ENCODE data around the gene QKI. TPM values are rescaled to one million over a fixed set of nuclear protein-coding genes. Genes with fewer than 3 reads are reported as not detected.
A peak's percentile ranks its signal among the peaks of the same experiment; 100 is the strongest.
"Not testable (repeated sequence)": the region's sequence is repeated elsewhere in the genome, so short reads cannot be mapped to it uniquely, and the experiment has no call there.

QKI gene
- polyA plus RNA-seq, 1 donor (not counting 4 experiments of a cell fraction or from before 2014, with no cell fraction given): 53.3 TPM

- Histone ChIP-seq H3K9me3 (ENCODE audit: control insufficient read depth, low read depth, low read length) (no peaks in the 10 kb centered on the region), H3K27me3 (ENCODE audit: control insufficient read depth, extremely low read depth, insufficient read depth, low read length) (no peaks in the 10 kb centered on the region), H2AFZ (ENCODE audit: control insufficient read depth, low read length) (no peak overlapping the region), H3K9ac (ENCODE audit: control insufficient read depth, extremely low read depth, insufficient read depth, low read length) (no peak overlapping the region), H3K36me3 (ENCODE audit: control insufficient read depth in 2 of 2, extremely low read depth in 1 of 2, insufficient read depth in 2 of 2, low read length in 2 of 2) (no peaks in the 10 kb centered on the region), H3K4me3 (ENCODE audit: control insufficient read depth in 2 of 3, extremely low read depth in 1 of 3, insufficient read depth in 2 of 3, low read depth in 1 of 3, low read length in 3 of 3) (no peak overlapping the region), H3K27ac (ENCODE audit: control insufficient read depth, insufficient read depth, low read length) (no peak overlapping the region), H3K79me2 (ENCODE audit: control insufficient read depth, insufficient read depth, low read length) (no peaks in the 10 kb centered on the region), H3K4me2 (ENCODE audit: control insufficient read depth, extremely low read depth, insufficient read depth, low read depth, low read length) (no peak overlapping the region), H4K20me1 (ENCODE audit: control insufficient read depth, extremely low read depth, insufficient read depth, low read length) (no peaks in the 10 kb centered on the region), H3K4me1 (ENCODE audit: control insufficient read depth, extremely low read depth, insufficient read depth, low read length) (peaks cover 8% of the 10 kb centered on the region), H3K9me1 (ENCODE audit: control insufficient read depth, extremely low read depth, insufficient read depth, low read length) (no peaks in the 10 kb centered on the region)
- DNase-seq (ENCODE audit: low read depth, low spot score) (no peak), FAIRE-seq (no peak)
- dilution Hi-C loops (cut with MboI; ENCODE audit: extremely low pct_ligation_motif_present, low sequenced_read_pairs): no loop called here
- no peak for TF ChIP-seq CTCF (optimal IDR thresholded peaks at IDR 0.05 in 1 of 3, IDR thresholded peaks at IDR 0.05 in 1 of 3, conservative IDR thresholded peaks at IDR 0.05 in 1 of 3; ENCODE audit: extremely low read depth in 1 of 3, insufficient read depth in 2 of 3, low read length in 3 of 3)
- no peak for TF ChIP-seq EZH2 (IDR thresholded peaks at IDR 0.05; ENCODE audit: low read length)
These were observed 33.3 kb upstream of the QKI start for GRCh38 chr6:163381118-163381756.

- DNase-seq (ENCODE audit: low read depth, low spot score); H3K36me3 ChIP-seq (ENCODE audit: control insufficient read depth in 2 of 2, extremely low read depth in 1 of 2, insufficient read depth in 2 of 2, low read length in 2 of 2); H3K9ac ChIP-seq (ENCODE audit: control insufficient read depth, extremely low read depth, insufficient read depth, low read length); H3K9me1 ChIP-seq (ENCODE audit: control insufficient read depth, extremely low read depth, insufficient read depth, low read length); H3K9me3 ChIP-seq (ENCODE audit: control insufficient read depth, low read depth, low read length); dilution Hi-C loops (cut with MboI; ENCODE audit: extremely low pct_ligation_motif_present, low sequenced_read_pairs); H2AFZ ChIP-seq (ENCODE audit: control insufficient read depth, low read length); H3K79me2 ChIP-seq (ENCODE audit: control insufficient read depth, insufficient read depth, low read length); H3K4me3 ChIP-seq (ENCODE audit: control insufficient read depth in 2 of 3, extremely low read depth in 1 of 3, insufficient read depth in 2 of 3, low read depth in 1 of 3, low read length in 3 of 3); H3K27me3 ChIP-seq (ENCODE audit: control insufficient read depth, extremely low read depth, insufficient read depth, low read length); H3K4me2 ChIP-seq (ENCODE audit: control insufficient read depth, extremely low read depth, insufficient read depth, low read depth, low read length); H4K20me1 ChIP-seq (ENCODE audit: control insufficient read depth, extremely low read depth, insufficient read depth, low read length); FAIRE-seq: not testable (repeated sequence)
- H3K4me1 ChIP-seq (ENCODE audit: control insufficient read depth, extremely low read depth, insufficient read depth, low read length): peaks cover 22% of the 10 kb centered on the region
- peak overlapping the region; percentile 23 for H3K27ac ChIP-seq (ENCODE audit: control insufficient read depth, insufficient read depth, low read length)
These were observed 31.1 kb upstream of the QKI start for GRCh38 chr6:163383396-163383795.

- dilution Hi-C loops (cut with MboI; ENCODE audit: extremely low pct_ligation_motif_present, low sequenced_read_pairs): no loop called here
- Histone ChIP-seq H3K27ac (ENCODE audit: control insufficient read depth, insufficient read depth, low read length) (peak overlapping the region; percentile 23), H3K27me3 (ENCODE audit: control insufficient read depth, extremely low read depth, insufficient read depth, low read length) (no peaks in the 10 kb centered on the region), H3K4me1 (ENCODE audit: control insufficient read depth, extremely low read depth, insufficient read depth, low read length) (peaks cover 22% of the 10 kb centered on the region), H3K9ac (ENCODE audit: control insufficient read depth, extremely low read depth, insufficient read depth, low read length) (no peak overlapping the region), H3K36me3 (ENCODE audit: control insufficient read depth in 2 of 2, extremely low read depth in 1 of 2, insufficient read depth in 2 of 2, low read length in 2 of 2) (no peaks in the 10 kb centered on the region), H2AFZ (ENCODE audit: control insufficient read depth, low read length) (no peak overlapping the region), H3K4me2 (ENCODE audit: control insufficient read depth, extremely low read depth, insufficient read depth, low read depth, low read length) (no peak overlapping the region), H3K9me1 (ENCODE audit: control insufficient read depth, extremely low read depth, insufficient read depth, low read length) (no peaks in the 10 kb centered on the region), H3K9me3 (ENCODE audit: control insufficient read depth, low read depth, low read length) (no peaks in the 10 kb centered on the region), H3K79me2 (ENCODE audit: control insufficient read depth, insufficient read depth, low read length) (no peaks in the 10 kb centered on the region), H4K20me1 (ENCODE audit: control insufficient read depth, extremely low read depth, insufficient read depth, low read length) (no peaks in the 10 kb centered on the region), H3K4me3 (ENCODE audit: control insufficient read depth in 2 of 3, extremely low read depth in 1 of 3, insufficient read depth in 2 of 3, low read depth in 1 of 3, low read length in 3 of 3) (no peak overlapping the region)
- DNase-seq (ENCODE audit: low read depth, low spot score) (no peak), FAIRE-seq (peak; percentile 36)
- TF ChIP-seq CTCF (optimal IDR thresholded peaks at IDR 0.05 in 1 of 3, IDR thresholded peaks at IDR 0.05 in 1 of 3, conservative IDR thresholded peaks at IDR 0.05 in 1 of 3; ENCODE audit: extremely low read depth in 1 of 3, insufficient read depth in 2 of 3, low read length in 3 of 3): no peak
These were observed 30.6 kb upstream of the QKI start for GRCh38 chr6:163383912-163384311.

Measured in keratinocyte (primary cell).